Esophagus squamous epithelium (tissue), 5 donors: ENCODE data around the gene SLC44A4. TPM values are rescaled to one million over a fixed set of nuclear protein-coding genes. Genes with fewer than 3 reads are reported as not detected.

Experiments
- DNase-seq: peaks from one replicate; lab custom pipeline; 2025; lab: John Stamatoyannopoulos, UW
- H3K27ac ChIP-seq, 4 donors: fragments of 200-600 bp; sonication (generic); one replicate each; pipeline ENCODE4 v1.5.1; 2016 to 2019; ENCODE audit warnings: mild to moderate bottlenecking in 1 of 4
- H3K27me3 ChIP-seq, 4 donors: fragments of 200-600 bp; sonication (generic); 1 replicate in 3 of 4; 2 replicates in 1 of 4; pipeline versions ENCODE4 v1.5.1 to v1.6.0; 2017 to 2021; ENCODE audit warnings: antibody characterized with exemption in 1 of 4
- H3K36me3 ChIP-seq, 3 donors: fragments of 200-600 bp; sonication (generic); one replicate each; pipeline ENCODE4 v1.5.1; 2016 to 2019
- H3K4me1 ChIP-seq, 3 donors: fragments of 200-600 bp; sonication (generic); one replicate each; pipeline ENCODE4 v1.5.1; 2017 to 2019
- H3K4me3 ChIP-seq, 4 donors: fragments of 200-600 bp; sonication (generic); 1 replicate in 3 of 4; 2 replicates in 1 of 4; pipeline ENCODE4 v1.5.1; 2016 to 2019; ENCODE audit warnings: mild to moderate bottlenecking in 2 of 4, moderate library complexity in 1 of 4
- H3K9me3 ChIP-seq, 3 donors: fragments of 200-600 bp; sonication (generic); one replicate each; pipeline ENCODE4 v1.5.1; 2016 to 2019
- POLR2A ChIP-seq, 4 donors: fragments of 450-650 bp; IDR thresholded peaks; one replicate each; pipeline ENCODE4 v1.6.1; 2017; ENCODE audit warnings: antibody characterized with exemption in 4 of 4, mild to moderate bottlenecking in 4 of 4, moderate library complexity in 3 of 4
- WGBS, 2 donors: methylation state at CpG; one replicate each; pipeline ENCODE4 v1.1.5; 2018; 5-methylcytosine and 5-hydroxymethylcytosine counted together
- intact Hi-C: fragments of 100-400 bp; cut with DNase I; formaldehyde crosslinking; loops from one replicate; pipeline ENCODE4 v1.15.0; 2022
- total RNA-seq, 4 donors: library from RNA; depleted of rRNA; stranded (reverse); fragments of >200 nt; gene quantifications; one replicate each; pipeline ENCODE4 v1.1.0, GENCODE V29; 2016
- TF ChIP-seq, protein P1 (sequence below), 6 experiments: fragments of 450-650 bp in 4 of 6; fragments of 200-600 bp in 2 of 6; sonication (generic) in 2 of 6; IDR thresholded peaks; one replicate each; pipeline ENCODE4 v1.5.1; 2016 to 2019; ENCODE audit warnings: antibody characterized with exemption in 6 of 6, mild to moderate bottlenecking in 4 of 6, moderate library complexity in 4 of 6
- donor health status: DM: yes; HTN: yes; CAD: no.

Gene SLC44A4
- total RNA-seq, 4 donors from 2014 or later, result 0.38 to 3.6 (median 1.3) TPM; not detected in 1

DNA sequence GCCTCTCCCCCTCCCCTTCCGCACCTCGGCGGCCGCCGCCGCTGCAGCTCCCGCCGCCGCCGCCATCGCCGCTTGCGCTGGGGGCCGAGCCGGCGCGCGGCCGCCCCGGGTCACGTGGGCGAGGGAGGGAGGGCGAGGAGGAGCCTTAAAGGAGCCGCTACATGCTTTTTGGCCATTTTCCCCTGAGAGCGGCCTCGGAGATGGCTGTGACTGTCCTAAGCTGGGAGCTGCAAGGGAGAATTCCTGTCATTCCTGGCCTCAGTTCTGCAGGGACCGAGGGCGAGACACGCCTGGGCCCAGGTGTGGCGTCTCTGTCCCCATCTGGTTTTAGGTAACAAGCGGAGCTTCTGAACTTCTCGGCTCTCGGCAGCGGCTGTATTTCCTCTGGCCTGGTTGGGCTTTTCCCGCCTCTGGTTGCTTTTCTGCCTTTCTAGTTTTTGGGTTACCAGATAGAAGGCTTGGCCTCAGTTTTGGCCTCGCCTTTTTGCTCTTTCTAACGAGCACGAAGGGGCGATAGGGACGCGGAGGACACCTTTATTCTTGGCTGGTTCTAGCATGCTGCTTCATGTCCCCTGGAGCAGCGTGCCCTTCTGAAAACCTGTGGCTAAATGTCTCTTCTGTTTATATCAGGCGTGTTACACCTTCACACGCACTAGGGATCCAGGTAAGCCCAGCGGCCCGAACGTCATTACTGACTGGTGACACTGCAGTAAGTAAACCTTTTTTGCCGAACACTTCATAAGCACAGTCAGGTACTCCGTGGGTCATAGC lies 19.0 kb upstream of the SLC44A4 start, which contains the start of gene EHMT2:
TSS of gene EHMT2 (minus strand) at position 87 of the 771 bp plus-strand sequence. CDS start at position 66, 21 bp downstream.
- H3K4me3 ChIP-seq, result peak within 1 kb of the TSS; percentile 79 to 98 (median 96)
- DNase-seq, result no peak
- peaks cover 0 to 37% (median 6%) of the 10 kb centered on the region in 3 donors for H3K36me3 ChIP-seq
- 0% methylated on average over 20 of the region's 49 CpGs for WGBS, 2 donors
- peak within 1 kb of the TSS; percentile 81 to 98 (median 86) for H3K27ac ChIP-seq
- intact Hi-C loops, result no loop called here
- peaks cover 25 to 55% (median 25%) of the 10 kb centered on the region in 3 donors for H3K4me1 ChIP-seq
- no peaks in the 10 kb centered on the region for H3K27me3 ChIP-seq
- H3K9me3 ChIP-seq, result no peaks in the 10 kb centered on the region
- peak in 3 of 4 donors; percentile 17 to 67 (median 67) for TF ChIP-seq POLR2A (IDR thresholded peaks at IDR 0.05)
- TF ChIP-seq, protein P1, sequence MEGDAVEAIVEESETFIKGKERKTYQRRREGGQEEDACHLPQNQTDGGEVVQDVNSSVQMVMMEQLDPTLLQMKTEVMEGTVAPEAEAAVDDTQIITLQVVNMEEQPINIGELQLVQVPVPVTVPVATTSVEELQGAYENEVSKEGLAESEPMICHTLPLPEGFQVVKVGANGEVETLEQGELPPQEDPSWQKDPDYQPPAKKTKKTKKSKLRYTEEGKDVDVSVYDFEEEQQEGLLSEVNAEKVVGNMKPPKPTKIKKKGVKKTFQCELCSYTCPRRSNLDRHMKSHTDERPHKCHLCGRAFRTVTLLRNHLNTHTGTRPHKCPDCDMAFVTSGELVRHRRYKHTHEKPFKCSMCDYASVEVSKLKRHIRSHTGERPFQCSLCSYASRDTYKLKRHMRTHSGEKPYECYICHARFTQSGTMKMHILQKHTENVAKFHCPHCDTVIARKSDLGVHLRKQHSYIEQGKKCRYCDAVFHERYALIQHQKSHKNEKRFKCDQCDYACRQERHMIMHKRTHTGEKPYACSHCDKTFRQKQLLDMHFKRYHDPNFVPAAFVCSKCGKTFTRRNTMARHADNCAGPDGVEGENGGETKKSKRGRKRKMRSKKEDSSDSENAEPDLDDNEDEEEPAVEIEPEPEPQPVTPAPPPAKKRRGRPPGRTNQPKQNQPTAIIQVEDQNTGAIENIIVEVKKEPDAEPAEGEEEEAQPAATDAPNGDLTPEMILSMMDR (IDR thresholded peaks at IDR 0.05), result peak in 4 of 6 experiments; percentile 11 to 48 (median 35)

DNA sequence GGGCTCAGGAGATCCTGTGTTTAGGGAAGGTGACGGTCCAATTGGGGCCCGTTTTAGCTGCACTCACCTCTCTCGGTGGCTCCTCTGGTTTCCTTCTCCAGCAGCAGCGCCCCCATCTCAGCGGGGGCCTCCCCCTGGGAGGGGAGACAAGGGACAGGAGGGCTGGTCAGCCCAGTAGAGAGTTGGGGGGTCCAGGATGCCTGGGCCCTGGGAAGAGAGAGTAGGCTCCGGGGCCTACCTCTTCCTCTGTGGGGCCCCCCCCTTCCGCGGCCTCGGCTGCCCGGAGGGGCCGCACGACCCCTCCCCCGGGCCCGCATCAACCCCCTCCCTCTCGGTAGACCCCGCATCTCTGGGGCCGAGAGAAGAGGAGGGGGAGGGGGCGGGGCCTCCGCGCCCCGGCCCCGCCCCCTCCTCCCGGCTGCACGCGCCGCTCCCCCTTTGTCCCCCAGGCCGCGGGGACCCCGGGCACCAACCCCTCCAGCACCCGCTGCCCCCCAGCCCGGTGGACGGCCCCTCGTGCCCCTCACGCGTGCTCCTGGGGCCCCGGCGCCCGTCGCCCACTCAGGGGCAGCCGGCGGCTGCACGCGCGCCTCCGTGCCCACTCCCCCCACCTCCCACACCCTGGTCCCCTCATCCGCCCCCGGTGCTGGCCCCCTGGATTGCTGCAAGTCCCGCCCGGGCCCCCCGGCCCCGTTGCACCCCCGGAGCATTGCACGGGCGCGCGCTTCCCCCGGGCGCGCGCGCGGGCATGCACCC lies 18.2 kb upstream of the SLC44A4 start:
- Histone ChIP-seq H3K4me3 (peak overlapping the region; percentile 79 to 98 (median 96)), H3K36me3 (peaks cover 4 to 44% (median 14%) of the 10 kb centered on the region in 3 donors), H3K27ac (peak overlapping the region; percentile 81 to 98 (median 86)), H3K9me3 (no peaks in the 10 kb centered on the region), H3K4me1 (peaks cover 20 to 48% (median 21%) of the 10 kb centered on the region in 3 donors), H3K27me3 (no peaks in the 10 kb centered on the region)
- DNase-seq, result no peak
- no peak for TF ChIP-seq POLR2A (IDR thresholded peaks at IDR 0.05)
- TF ChIP-seq, protein P1 (IDR thresholded peaks at IDR 0.05), result no peak
- WGBS, 2 donors, result 3 to 6% methylated on average over 3 to 5 of the region's 62 CpGs
- intact Hi-C loops, result no loop called here

DNA sequence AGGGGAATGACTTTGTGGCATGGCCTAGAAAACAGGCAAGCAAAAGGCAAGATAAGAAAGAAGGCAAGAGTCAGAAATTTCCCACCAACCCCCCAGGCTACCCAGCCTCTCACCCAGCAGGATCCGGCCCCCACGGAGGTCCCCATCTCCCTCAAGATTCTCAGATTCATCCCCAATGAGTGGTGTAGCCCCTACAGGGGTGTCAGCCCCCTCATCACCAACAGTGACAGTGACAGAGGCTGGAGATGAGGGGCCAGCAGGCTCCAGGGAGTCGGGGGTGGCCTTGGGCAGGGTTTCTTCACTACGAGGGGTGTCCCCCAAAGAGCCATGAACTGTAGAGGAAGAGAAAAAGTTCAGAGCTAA lies 17.7 kb upstream of the SLC44A4 start:
- H3K36me3 ChIP-seq, result peaks cover 4 to 50% (median 17%) of the 10 kb centered on the region in 3 donors
- TF ChIP-seq, protein P1 (IDR thresholded peaks at IDR 0.05), result no peak
- no peak for TF ChIP-seq POLR2A (IDR thresholded peaks at IDR 0.05)
- intact Hi-C loops, result no loop called here
- 44 to 67% methylated on average over 2 to 4 of the region's 4 CpGs for WGBS, 2 donors
- peaks cover 20 to 46% (median 21%) of the 10 kb centered on the region in 3 donors for H3K4me1 ChIP-seq
- no peaks in the 10 kb centered on the region for H3K27me3 ChIP-seq
- H3K4me3 ChIP-seq, result peak overlapping the region; percentile 79 to 98 (median 96)
- no peaks in the 10 kb centered on the region for H3K9me3 ChIP-seq
- DNase-seq, result no peak
- peak overlapping the region; percentile 81 to 98 (median 86) for H3K27ac ChIP-seq

DNA sequence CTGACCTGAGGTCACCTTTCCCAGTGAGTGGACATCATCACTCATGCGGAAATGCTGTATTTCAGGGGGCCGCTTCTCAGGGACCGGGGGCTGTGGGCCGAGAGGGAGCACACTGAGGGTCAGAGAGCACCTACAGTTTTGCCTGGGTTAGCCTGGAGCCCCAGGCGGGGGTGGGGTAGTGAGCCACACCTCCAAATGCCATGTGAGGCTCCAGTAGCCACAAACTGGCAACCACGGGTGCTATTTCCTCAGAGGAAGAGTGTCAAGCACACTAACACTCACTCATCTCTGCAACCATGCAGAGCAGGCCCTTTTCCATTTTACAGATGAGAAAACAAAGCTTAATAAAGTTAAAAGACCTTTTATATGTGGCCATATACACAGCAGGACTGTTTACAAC lies 14.0 kb upstream of the SLC44A4 start:
- no peak for DNase-seq
- Histone ChIP-seq H3K4me3 (no peak overlapping the region), H3K9me3 (no peaks in the 10 kb centered on the region), H3K27ac (no peak overlapping the region), H3K36me3 (peaks cover 19 to 87% (median 34%) of the 10 kb centered on the region in 3 donors), H3K4me1 (peaks cover 6 to 19% (median 7%) of the 10 kb centered on the region in 3 donors), H3K27me3 (no peaks in the 10 kb centered on the region)
- WGBS, 2 donors, result 44% methylated on average over 2 of the region's 6 CpGs; no CpG with 5 or more reads in 1 of the 2 donors
- TF ChIP-seq, protein P1 (IDR thresholded peaks at IDR 0.05), result no peak
- no peak for TF ChIP-seq POLR2A (IDR thresholded peaks at IDR 0.05)
- intact Hi-C loops, result no loop called here
